ENCODE measurements around the gene AQP10.
"Not testable (repeated sequence)": the region's sequence is repeated elsewhere in the genome, so short reads cannot be mapped to it uniquely, and the experiment has no call there.

AQP10 gene

GRCh38 chr1:154324669-154325582, 4.0 kb downstream of the AQP10 start, which contains the start of gene ATP8B2:
ATP8B2 (plus strand) TSS chr1:154325525; CDS start chr1:154328142, 2,617 bp downstream.
- peak; percentile 87 for DNase-seq

GRCh38 chr1:154325583-154326545, 5.0 kb downstream of the AQP10 start:
- DNase-seq = peak; percentile 73

GRCh38 chr1:154326546-154327465, 5.9 kb downstream of the AQP10 start:
- peak; percentile 39 for DNase-seq

- peak; percentile 35 for DNase-seq
Observed at GRCh38 chr1:154327466-154328317, 6.8 kb downstream of the AQP10 start.

- DNase-seq = peak; percentile 93
Observed at GRCh38 chr1:154328318-154329151, 7.6 kb downstream of the AQP10 start.

- no peak for DNase-seq
Observed at GRCh38 chr1:154329152-154329521, 8.2 kb downstream of the AQP10 start.

GRCh38 chr1:154329551-154330131, 8.7 kb downstream of the AQP10 start:
- peak; percentile 41 for DNase-seq

GRCh38 chr1:154330669-154331068, 9.8 kb downstream of the AQP10 start:
- no peak for DNase-seq

GRCh38 chr1:154334079-154335024, 13.5 kb downstream of the AQP10 start:
- DNase-seq = no peak

GRCh38 chr1:154335025-154335714, 14.3 kb downstream of the AQP10 start:
- DNase-seq = peak; percentile 97

- DNase-seq = no peak
Observed at GRCh38 chr1:154337253-154337894, 16.5 kb downstream of the AQP10 start.

GRCh38 chr1:154338875-154339274, 18.0 kb downstream of the AQP10 start:
- DNase-seq = no peak

- not testable (repeated sequence) for DNase-seq
Observed at GRCh38 chr1:154341366-154341765, 20.5 kb downstream of the AQP10 start.

GRCh38 chr1:154342132-154342531, 21.2 kb downstream of the AQP10 start:
- DNase-seq = peak; percentile 36

GRCh38 chr1:154342836-154343472, 22.1 kb downstream of the AQP10 start:
- peak; percentile 83 for DNase-seq

- DNase-seq = peak; percentile 84
Observed at GRCh38 chr1:154344977-154345837, 24.3 kb downstream of the AQP10 start.

Data from stimulated activated CD4-positive, alpha-beta T cell treated with anti-CD3 and anti-CD28 coated beads, Interleukin-15, amount 100 ng/mL, for 24 hours (primary cell).